K562 (cell line): ENCODE results near the gene PDLIM5. TPM values are rescaled to one million over a fixed set of nuclear protein-coding genes. Genes with fewer than 3 reads are reported as not detected.

ENCODE experiments used
- BRF1 ChIP-seq: IDR thresholded peaks from 3 replicates; pipeline ENCODE4 v1.6.1; 2011; ENCODE audit warnings: borderline replicate concordance, mild to moderate bottlenecking; ENCODE audit not compliant: insufficient read length; ENCODE audit errors: extremely low read depth
- C11orf30 ChIP-seq: fragments of 450-650 bp; IDR thresholded peaks from 2 replicates; pipeline ENCODE4 v1.6.1; 2016; ENCODE audit warnings: low read depth, mild to moderate bottlenecking
- CAMTA2 ChIP-seq: fragments of 250-450 bp; sonication (Bioruptor Pico); conservative IDR thresholded peaks from 2 replicates; pipeline ENCODE4 v1.5.1; 2022
- CBX5 ChIP-seq: IDR thresholded peaks from 2 replicates; pipeline ENCODE4 v1.6.1; 2014; ENCODE audit warnings: low read depth, borderline replicate concordance
- CHAMP1 ChIP-seq: fragments of 450-650 bp; IDR thresholded peaks from 2 replicates; pipeline ENCODE4 v1.6.1; 2016; ENCODE audit warnings: mild to moderate bottlenecking
- COPS2 ChIP-seq: fragments of 450-650 bp; conservative IDR thresholded peaks from 2 replicates; pipeline ENCODE4 v1.6.1; 2016; ENCODE audit warnings: mild to moderate bottlenecking, moderate library complexity
- EP300 ChIP-seq: IDR thresholded peaks from 2 replicates; pipeline ENCODE4 v1.6.1; 2012; ENCODE audit warnings: low read length, improper control_type of control experiment
- HDAC6 ChIP-seq: IDR thresholded peaks from 2 replicates; pipeline ENCODE4 v1.6.1; 2012; ENCODE audit warnings: low read depth, mild to moderate bottlenecking, control low read depth, inconsistent platforms, low read length, moderate library complexity
- HMGN3 ChIP-seq: IDR thresholded peaks from 2 replicates; pipeline ENCODE4 v1.6.1; 2011; ENCODE audit warnings: borderline replicate concordance, low read depth, mild to moderate bottlenecking, mixed read lengths, low read length; ENCODE audit not compliant: insufficient read length; ENCODE audit errors: extremely low read depth
- KDM4B ChIP-seq, 2 experiments: fragments of 450-650 bp in 1 of 2; sonication (generic) in 1 of 2; IDR thresholded peaks; 2 replicates each; pipeline ENCODE4 v1.6.1; 2016 to 2017; ENCODE audit warnings: borderline replicate concordance in 2 of 2, antibody characterized with exemption in 1 of 2, low read depth in 1 of 2, mild to moderate bottlenecking in 1 of 2
- KHSRP ChIP-seq: fragments of 450-650 bp; IDR thresholded peaks from 2 replicates; pipeline ENCODE4 v1.6.1; 2017
- MAZ ChIP-seq, 2 experiments: fragments of 450-650 bp in 1 of 2; sonication (generic) in 1 of 2; formaldehyde crosslinking; IDR thresholded peaks in 1 of 2; conservative IDR thresholded peaks in 1 of 2; 2 replicates each; pipeline versions ENCODE4 v1.4.0 to v1.5.0; 2020; ENCODE audit warnings: mild to moderate bottlenecking in 1 of 2, missing genetic modification reagents in 1 of 2
- POU5F1 ChIP-seq: fragments of 150-350 bp; IDR thresholded peaks from 2 replicates; pipeline ENCODE4 v1.6.1; 2014; ENCODE audit warnings: borderline replicate concordance, low read length, low read depth, mild to moderate bottlenecking; ENCODE audit not compliant: partially characterized antibody
- SETDB1 ChIP-seq: IDR thresholded peaks from one replicate; pipeline ENCODE4 v1.6.1; 2012; ENCODE audit warnings: low read length, control low read depth, inconsistent platforms
- TRIM28 ChIP-seq: fragments of 450-650 bp; IDR thresholded peaks from 2 replicates; pipeline ENCODE4 v1.6.1; 2017
- ZBTB7A ChIP-seq: IDR thresholded peaks from 2 replicates; pipeline ENCODE4 v1.6.1; 2011; ENCODE audit warnings: low read depth, mild to moderate bottlenecking, low read length, moderate library complexity, borderline replicate concordance; ENCODE audit not compliant: control insufficient read depth
- ZFP91 ChIP-seq: sonication (generic); formaldehyde crosslinking; IDR thresholded peaks from 2 replicates; pipeline ENCODE4 v1.8.0; 2022; ENCODE audit warnings: mild to moderate bottlenecking, missing genetic modification reagents
- ZKSCAN3 ChIP-seq: fragments of 250-450 bp; sonication (Bioruptor Pico); IDR thresholded peaks from 2 replicates; pipeline ENCODE4 v1.4.0; 2020
- ZNF589 ChIP-seq: fragments of 200-800 bp; sonication (Bioruptor generic); IDR thresholded peaks from 2 replicates; pipeline ENCODE4 v1.6.1; 2016; ENCODE audit warnings: low read depth, missing genetic modification characterization, missing compliant biosample characterization
- polyA plus RNA-seq, 8 experiments: library from polyadenylated mRNA; depleted of rRNA in 4 of 8; stranded (reverse) in 5 of 8; unstranded in 3 of 8; fragments of >200 nt; fragmentation: Nextera tagmentation in 2 of 8; fragmentation: Illumina TruSeq in 1 of 8; extraction: Ambion mirVana in 2 of 8; extraction: Trizol in 1 of 8; gene quantifications; 2 replicates each; pipeline versions ENCODE4 v1.2.1 to v1.2.3, GENCODE V29; 2011 to 2014; ENCODE audit warnings: inconsistent platforms in 1 of 8, missing spikeins in 1 of 8
- total RNA-seq, 7 experiments: library from RNA; depleted of rRNA in 6 of 7; stranded (reverse); fragments of >200 nt in 6 of 7; fragmentation: Illumina TruSeq in 2 of 7; extraction: Trizol in 2 of 7; gene quantifications; 2 replicates each; pipeline versions ENCODE4 v1.2.1 to v1.2.3, GENCODE V29; 2011 to 2021; ENCODE audit warnings: low replicate concordance in 1 of 7
- TF ChIP-seq, protein P1 (sequence below): fragments of 450-650 bp; formaldehyde crosslinking; IDR thresholded peaks from 2 replicates; pipeline ENCODE4 v1.4.0; 2020; ENCODE audit warnings: mild to moderate bottlenecking, mixed read lengths

PDLIM5 gene
- total and polyA plus RNA-seq, 9 of the 15 experiments (the other 6 are each of a cell fraction or from before 2014, with no cell fraction given) = 36.9 to 127 (median 62.5) TPM

DNA sequence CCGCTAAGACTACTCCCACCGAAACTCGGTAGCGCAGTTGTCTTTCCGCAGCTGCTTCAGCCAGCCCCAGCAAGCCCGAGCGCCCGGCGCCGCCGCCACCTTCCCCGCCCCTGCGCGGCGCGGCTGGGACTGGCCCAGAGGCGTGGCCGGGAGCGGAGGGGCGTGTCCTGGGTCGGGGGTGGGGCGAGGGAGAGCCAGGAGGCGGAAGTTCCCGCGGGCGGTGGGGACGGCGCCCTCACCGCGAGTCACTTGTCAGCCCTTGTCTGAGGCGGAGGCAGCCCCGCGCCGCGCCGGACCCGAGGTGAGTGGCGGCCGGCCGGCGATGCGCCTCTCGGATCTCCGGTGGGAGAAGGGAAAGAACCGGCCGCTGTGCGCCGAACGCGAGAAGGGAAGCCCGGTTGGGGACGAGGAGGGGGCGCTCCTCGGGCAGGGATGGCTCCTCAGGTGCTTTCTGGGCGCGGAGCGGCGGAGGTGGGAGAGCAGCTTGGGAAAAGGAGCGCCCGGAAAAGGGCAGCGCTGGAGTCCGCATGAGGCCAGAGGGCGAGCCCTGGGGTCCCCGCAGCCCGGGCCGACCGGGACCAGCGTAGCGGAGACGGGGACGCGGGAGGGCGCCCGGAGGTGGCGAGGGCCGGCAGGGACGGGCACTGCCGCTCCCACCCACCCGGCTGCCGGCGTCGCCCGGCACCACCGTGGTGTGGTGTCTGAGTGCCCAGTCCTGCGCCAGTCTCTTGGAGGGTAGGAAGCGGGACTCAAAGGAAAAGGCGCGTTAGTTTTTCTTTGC is at the start of gene PDLIM5 (continued):
- TF ChIP-seq, protein P1, sequence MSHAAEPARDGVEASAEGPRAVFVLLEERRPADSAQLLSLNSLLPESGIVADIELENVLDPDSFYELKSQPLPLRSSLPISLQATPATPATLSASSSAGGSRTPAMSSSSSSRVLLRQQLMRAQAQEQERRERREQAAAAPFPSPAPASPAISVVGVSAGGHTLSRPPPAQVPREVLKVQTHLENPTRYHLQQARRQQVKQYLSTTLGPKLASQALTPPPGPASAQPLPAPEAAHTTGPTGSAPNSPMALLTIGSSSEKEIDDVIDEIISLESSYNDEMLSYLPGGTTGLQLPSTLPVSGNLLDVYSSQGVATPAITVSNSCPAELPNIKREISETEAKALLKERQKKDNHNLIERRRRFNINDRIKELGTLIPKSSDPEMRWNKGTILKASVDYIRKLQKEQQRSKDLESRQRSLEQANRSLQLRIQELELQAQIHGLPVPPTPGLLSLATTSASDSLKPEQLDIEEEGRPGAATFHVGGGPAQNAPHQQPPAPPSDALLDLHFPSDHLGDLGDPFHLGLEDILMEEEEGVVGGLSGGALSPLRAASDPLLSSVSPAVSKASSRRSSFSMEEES = no peak
- TF ChIP-seq ZKSCAN3 (CRISPR knock-in tag) = no peak
- TF ChIP-seq KHSRP = no peak
- TF ChIP-seq COPS2 = no peak
- no peak for TF ChIP-seq CBX5
- no peak for TF ChIP-seq CHAMP1
- TF ChIP-seq HMGN3 = peak; percentile 84
- peak; percentile 31 for TF ChIP-seq EP300
- TF ChIP-seq ZNF589 (CRISPR knock-in tag) = no peak; the same call in 1 of the 2 replicates
- no peak for TF ChIP-seq CAMTA2 (CRISPR knock-in tag)
- no peak for TF ChIP-seq SETDB1
- no peak for TF ChIP-seq POU5F1
- peak; percentile 66 to 76; a peak in 3 of 4 replicates for TF ChIP-seq MAZ (CRISPR knock-in tag; conservative IDR thresholded peaks at IDR 0.05 in 1 of 2, IDR thresholded peaks at IDR 0.05 in 1 of 2)
- TF ChIP-seq KDM4B (IDR thresholded peaks at IDR 0.05; ENCODE audit: borderline replicate concordance in 2 of 2, low read depth in 1 of 2) = no peak; a peak in 1 of 4 replicates
- no peak for TF ChIP-seq C11orf30
- no peak for TF ChIP-seq TRIM28
- no peak for TF ChIP-seq HDAC6
- 0 out of 2 replicates have a peak, but pooled peaks have one; percentile 41 for TF ChIP-seq ZBTB7A
- no peak for TF ChIP-seq ZFP91
- TF ChIP-seq BRF1 = no peak
